ENCODE measurements around the gene HIF1A.

The HIF1A gene

GRCh38 chr14:61716956-61717355 is 21.6 kb downstream of the HIF1A start:
- peak; percentile 63 for DNase-seq (ENCODE audit: low read depth)
- peak overlapping the region; percentile 3 for H3K4me3 ChIP-seq (ENCODE audit: low read depth, low read length)
- TF ChIP-seq CTCF (conservative IDR thresholded peaks at IDR 0.05; ENCODE audit: low read depth, low read length): no peak

- no peak for TF ChIP-seq CTCF (conservative IDR thresholded peaks at IDR 0.05; ENCODE audit: low read depth, low read length)
- H3K4me3 ChIP-seq (ENCODE audit: low read depth, low read length): no peak overlapping the region
- DNase-seq (ENCODE audit: low read depth): no peak
Observed at GRCh38 chr14:61718039-61718438, 22.7 kb downstream of the HIF1A start.

- no peak overlapping the region for H3K4me3 ChIP-seq (ENCODE audit: low read depth, low read length)
- no peak for TF ChIP-seq CTCF (conservative IDR thresholded peaks at IDR 0.05; ENCODE audit: low read depth, low read length)
Observed at GRCh38 chr14:61719344-61720293, 24.3 kb downstream of the HIF1A start.

GRCh38 chr14:61720294-61720661 is 25.0 kb downstream of the HIF1A start:
- no peak for DNase-seq (ENCODE audit: low read depth)
- no peak for TF ChIP-seq CTCF (conservative IDR thresholded peaks at IDR 0.05; ENCODE audit: low read depth, low read length)
- H3K4me3 ChIP-seq (ENCODE audit: low read depth, low read length): no peak overlapping the region

More at GRCh38 chr14:61719344-61720293, 24.3 kb downstream of the HIF1A start:
- no peak for DNase-seq (ENCODE audit: low read depth)

GRCh38 chr14:61720741-61721140 is 25.4 kb downstream of the HIF1A start:
- DNase-seq (ENCODE audit: low read depth): no peak
- H3K4me3 ChIP-seq (ENCODE audit: low read depth, low read length): no peak overlapping the region
- no peak for TF ChIP-seq CTCF (conservative IDR thresholded peaks at IDR 0.05; ENCODE audit: low read depth, low read length)

- no peak for TF ChIP-seq CTCF (conservative IDR thresholded peaks at IDR 0.05; ENCODE audit: low read depth, low read length)
- DNase-seq (ENCODE audit: low read depth): no peak
- H3K4me3 ChIP-seq (ENCODE audit: low read depth, low read length): no peak overlapping the region
Observed at GRCh38 chr14:61724133-61724532, 28.8 kb downstream of the HIF1A start.

All from choroid plexus epithelial cell (primary cell).